Activated T-cell treated with anti-CD3 and anti-CD28 coated beads for 48 hours (primary cell): ENCODE data around the gene CDR2.
A peak's percentile ranks its signal among the peaks of the same experiment; 100 is the strongest.

Source experiments
- DNase-seq: peaks from one replicate; pipeline ENCODE4 v3.0.0-alpha.2; 2020; ENCODE audit warnings: low read depth

CDR2 gene

DNA sequence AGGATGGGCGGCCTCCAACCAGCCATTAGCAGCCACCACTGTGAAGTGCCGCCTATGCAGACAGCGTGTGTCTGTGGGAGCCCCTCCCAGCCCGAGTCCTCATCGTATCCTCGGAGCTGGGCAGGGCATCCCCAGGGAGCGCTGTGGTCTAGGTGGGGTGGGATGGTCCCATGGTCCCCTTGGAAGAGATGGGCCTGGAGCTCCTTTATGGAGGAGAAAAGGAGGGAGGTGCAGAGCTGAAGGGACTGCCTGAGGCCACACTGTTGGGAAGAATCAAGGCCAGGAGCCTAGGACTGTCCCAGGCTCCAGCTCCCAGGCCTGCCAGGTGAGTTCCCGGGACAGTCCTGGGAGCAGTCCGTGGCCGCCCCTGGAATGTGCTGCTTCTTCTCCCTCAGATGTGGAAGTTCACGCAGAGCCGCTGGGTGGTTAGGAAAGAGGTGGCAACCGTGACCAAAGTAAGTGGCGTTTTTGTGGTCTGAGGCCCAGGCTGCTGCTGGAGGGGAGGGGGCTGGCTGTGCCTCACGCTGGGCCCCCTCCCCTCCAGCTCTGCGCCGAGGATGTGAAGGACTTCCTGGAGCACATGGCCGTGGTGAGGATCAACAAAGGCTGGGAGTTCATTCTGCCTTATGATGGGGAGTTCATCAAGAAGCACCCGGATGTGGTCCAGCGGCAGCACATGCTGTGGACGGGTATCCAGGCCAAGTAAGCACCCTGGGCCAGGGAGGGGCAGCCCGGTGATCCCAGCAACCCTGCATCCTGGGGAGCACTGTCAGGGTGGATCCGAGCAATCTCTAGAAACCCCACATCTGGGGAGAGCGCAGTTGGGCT lies 50.2 kb downstream of the CDR2 start:
- no peak for DNase-seq

DNA sequence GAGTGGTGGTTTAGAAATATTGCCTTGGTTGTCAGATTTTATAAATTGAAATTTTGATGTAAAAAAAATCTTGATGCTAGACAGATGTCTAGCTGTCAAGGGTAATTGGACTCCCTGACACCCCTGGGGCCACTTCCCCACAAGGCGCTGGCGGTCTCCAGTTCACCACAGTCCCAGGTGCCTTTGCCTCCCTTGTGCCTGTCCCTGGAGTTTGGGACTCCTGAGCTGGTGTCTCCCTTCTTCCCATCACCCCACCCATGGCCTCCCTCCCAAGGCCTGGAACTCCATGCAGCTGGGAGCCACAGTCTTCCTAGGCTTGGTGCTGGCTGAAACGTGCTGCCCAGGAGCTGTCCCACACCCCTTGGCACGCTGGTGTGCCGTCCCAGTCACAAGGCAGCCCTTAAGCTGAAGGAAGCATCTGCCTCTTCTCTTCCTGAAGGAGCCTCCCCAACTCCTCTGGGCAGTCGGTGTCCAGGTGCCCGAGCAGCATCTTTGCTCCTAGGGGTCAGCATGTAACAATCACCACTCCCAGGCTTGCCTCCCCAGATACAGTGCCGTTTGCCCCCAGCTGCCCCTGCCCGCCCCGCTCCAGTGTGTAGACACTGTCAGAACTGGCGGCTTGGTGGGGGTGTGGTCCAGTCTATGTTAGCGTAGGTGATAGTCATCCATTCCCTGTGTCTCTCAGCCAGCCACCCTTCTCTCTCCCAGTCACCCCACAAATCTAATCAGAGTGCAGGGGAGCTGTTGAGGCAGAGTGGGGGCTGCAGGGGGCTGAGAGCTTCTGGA lies 51.1 kb downstream of the CDR2 start:
- no peak for DNase-seq

DNA sequence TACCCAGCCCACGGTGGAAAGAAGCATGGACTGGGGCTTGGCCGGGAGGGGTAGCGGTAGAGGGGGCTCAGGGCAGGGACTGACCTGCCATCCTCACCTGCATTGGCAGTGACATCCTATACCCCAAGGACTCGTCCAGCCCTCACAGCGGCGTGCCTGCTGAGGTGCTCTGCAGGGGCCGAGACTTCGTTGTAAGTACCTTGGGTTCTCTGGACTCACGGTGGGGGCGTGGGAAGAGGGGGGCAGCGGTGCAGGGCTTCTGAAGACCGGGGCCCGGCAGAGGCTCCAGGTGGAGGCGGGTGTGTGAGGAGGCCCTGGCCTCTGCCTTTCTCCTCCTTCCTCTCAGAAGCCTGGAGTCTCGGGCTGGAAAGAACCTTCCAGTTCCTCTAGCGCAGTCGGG lies 51.7 kb downstream of the CDR2 start:
- no peak for DNase-seq

DNA sequence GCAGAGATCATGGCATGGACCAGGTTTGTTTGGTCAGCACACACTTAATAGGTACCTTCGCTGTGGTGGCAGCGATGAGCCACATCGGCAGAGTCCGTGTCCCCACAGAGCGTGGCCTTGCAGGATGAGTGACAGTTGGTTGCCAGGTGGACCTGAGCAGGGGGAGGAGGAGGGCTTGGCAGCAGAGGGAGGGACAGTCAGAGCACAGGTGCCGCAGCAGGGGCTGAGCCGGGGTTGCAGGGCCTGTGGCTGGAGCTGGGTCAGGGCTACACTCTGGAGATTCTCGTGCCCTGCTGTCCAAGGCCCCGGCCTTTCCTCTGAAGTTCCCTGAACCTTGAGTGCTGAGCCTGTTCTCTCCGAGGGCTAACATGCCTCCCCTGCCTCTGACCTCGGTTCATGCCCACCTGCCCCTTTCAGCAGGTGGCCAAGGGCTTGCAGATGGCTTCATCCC lies 52.4 kb downstream of the CDR2 start:
- DNase-seq, result no peak

DNA sequence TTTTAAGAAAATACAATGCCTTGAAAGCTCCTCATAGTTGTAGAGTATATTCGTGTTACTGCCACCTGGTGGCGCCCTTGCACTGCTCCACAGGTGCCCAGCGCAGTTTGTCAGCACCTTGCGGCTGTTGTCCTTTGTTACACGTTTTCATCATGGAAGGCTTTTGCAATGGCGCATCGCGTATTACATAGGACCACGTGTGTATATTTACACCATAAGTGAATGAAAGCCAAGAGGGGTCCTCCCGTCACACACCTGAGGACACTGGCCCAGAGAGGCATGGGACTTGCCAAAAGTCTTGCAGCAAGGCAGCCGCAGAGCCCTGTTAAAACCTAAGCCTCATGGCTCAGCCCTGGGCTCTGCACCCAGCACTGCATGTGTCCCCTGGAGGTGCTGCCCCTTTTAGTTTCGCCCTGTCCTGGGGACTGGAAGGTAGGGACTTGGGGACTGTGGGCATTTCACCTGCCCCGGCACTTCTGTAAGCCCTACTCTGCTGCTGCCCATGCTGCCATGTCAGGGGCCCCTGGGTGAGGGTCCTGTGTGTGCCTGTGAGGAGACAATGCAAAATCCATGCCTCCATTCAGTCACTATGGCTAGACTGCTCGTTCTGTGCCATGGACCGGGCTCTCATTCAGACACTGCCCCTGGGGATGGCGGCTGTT lies 52.9 kb downstream of the CDR2 start:
- peak; percentile 56 for DNase-seq

DNA sequence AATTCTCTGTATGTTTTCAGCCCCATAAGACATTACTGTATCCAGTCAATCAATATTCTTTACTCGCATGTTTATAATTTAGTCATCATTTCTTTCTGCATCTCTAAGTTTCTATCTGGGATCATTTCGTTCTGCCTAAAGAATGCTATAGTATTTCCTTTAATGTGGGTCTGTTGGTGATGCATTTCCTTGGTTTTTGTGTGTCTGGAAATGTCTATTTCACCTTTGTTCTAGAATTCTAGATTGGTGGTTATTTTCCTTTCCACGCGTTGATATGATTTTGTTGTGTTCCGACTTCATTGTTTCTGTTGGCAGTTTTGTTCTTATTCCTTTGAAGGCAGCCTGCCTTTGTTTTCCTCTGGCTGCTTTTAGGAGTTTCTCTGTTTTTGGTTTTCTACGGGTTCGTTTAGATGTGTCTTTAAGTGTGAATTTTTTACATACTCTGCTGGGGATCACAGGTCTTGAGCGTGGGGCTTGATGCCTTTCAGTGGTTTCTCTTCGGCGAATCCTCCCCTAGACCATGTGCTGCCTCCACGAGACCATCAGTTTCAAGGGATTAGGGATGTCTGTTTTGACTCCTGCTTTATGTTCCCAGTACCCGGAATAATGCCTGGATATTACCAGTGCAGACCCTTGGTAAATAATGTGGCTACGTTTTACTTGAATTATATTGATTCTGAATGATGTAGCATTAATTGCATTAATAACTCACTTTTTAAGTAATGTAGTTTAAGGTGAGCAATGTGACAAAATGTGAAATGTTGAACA lies 53.7 kb downstream of the CDR2 start:
- no peak for DNase-seq

DNA sequence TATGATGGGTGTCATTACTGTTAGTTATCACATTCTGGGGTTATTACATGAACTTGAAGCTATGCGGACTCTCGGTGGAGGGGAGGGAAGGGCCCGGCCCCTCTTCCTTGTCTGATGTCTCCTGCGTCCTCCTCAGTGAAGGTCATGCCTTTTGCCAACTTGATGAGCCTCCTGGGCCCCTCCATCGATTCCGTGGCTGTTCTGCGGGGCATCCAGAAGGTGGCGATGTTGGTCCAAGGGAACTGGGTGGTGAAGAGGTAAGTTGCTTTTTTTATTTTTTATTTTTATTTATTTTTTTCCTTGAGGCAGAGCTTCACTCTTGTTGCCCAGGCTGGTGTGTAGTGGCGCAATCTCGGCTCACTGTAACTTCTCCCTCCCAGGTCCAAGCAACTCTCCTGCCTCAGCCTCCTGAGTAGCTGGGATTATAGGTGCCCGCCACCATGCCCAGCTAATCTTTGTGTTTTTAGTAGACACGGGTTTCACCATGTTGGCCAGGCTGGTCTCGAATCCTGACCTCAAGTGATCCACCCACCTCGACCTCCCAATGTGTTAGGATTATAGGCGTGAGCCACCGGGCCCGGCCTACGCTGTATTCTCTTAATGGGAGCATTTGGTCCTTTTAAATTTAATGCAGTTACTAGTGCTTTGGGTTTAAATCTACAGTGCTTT lies 55.6 kb downstream of the CDR2 start:
- DNase-seq, result peak; percentile 48

DNA sequence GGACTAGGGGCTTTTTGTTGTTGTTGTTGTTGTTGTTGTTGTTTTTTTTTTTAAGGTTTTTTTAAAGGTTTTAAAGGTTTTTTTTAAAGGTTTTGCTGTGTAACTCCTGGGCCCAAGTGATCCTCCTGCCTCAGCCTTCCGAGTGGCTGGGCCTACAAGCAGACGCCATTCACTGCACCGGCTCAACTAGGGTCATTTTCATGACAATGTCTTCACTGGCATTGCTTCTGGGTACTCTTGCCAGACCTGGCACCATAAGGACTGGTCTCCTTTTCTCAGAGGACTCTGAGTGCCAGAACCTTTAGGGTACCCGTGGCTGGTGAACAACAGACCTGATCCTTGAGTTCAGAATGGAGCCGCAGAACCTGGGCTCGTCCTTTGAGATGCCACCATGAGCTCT lies 56.8 kb downstream of the CDR2 start:
- no peak for DNase-seq

DNA sequence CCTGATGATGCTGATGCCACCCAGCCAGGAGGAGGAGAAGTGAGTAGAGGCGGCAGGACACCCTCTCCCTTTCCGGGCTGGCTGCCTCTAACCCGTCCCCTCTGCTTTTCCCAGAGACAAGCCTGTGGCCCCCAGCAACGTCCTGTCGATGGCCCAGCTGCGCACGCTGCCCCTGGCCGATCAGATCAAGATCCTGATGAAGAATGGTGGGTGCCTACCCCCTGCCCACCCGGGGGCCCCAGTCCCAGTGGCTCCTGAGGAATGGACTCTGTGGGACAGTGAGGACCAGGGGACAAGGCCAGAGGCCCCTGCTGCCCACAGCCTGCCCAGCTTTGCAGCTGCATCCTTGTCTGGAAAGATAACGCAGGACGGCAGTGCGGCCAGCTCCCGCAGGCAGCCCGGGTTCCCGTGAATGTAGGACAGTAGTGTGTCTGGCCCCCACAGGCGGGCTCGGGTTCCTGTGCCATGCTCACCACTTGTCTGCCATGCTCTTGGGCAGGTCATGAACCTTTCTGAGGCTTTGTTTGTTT lies 57.4 kb downstream of the CDR2 start:
- DNase-seq, result no peak

DNA sequence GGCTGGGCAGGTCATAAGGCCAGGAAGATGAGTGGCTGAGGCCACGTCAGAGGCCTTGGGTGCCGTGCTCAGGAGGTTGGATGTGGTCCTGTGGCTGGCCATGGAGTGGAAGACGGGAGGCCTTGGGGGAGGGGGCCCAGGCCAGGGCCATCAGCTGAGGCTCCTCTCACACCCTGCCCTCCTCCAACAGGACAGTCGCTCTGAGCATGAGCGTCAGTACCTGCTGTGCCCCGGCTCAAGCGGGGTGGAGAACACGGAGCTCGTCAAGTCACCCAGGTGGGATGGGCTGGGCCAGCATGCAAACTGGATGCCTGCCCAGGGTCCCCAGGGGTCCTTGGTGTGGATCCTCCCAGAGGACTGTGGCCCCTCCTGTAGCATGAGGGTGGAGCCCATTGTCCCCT lies 58.0 kb downstream of the CDR2 start:
- no peak for DNase-seq

DNA sequence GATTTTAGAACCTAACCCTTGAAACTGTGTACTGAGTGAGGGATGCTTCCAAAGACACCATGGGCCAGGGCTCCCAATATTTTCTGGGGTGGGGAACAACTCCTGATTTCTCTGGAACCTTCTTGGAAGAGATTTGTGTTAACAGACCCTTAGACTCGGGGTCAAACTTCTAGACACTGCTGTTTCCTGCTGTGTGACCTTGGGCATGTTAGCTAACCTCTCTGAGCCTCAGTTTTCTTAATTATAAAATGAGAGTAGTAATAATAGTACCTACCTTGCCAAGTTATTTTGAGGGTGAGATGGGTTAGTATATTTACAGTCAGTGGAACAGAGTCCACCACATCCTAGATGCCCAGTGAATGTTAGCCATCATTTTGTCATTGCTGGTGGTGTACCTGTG lies 58.4 kb downstream of the CDR2 start:
- DNase-seq, result no peak

DNA sequence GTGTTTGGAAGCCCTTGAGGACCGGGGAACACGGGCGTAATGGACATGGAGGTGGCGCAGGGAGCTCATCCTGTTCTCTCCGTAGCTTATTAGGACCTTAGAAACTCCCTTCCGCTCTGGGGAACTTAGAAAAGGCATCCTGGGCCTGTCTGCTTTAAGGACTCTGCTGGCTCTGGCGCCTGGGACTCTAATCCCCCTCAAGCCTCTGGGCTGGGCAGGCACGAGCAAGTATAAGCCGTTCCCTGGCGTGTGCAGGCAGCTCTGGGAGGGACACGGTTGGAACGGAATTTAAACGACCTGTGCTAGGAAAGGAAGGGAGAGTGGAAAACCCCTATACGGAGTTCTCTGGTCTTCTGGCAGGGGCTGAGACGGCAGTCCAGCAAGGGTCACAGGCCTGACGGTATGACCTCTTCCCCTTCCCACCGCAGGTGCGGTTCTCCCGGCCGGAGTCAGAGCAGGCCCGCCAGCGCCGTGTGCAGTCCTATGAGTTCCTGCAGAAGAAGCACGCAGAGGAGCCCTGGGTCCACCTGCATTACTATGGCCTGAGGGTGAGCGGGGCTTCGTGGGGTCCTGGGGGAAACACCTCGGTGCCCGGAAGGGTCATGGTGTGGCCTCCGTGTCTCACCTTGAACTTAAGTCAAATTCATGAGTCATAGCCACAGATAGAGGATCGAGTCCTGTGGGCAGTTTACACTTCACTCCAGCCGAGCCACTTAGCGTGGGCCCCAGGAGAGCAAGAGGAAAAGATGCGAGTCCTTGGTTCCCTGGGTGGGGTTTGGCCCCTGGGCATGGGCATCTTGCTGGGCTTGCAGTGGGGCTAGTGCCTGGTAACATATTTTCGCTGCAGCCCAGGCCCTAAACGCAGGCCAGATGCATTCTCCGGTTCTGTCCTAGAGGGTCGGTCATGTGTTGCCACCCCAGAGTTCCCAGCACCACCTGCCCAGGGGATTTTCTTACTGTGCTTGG lies 59.5 kb downstream of the CDR2 start:
- no peak for DNase-seq

DNA sequence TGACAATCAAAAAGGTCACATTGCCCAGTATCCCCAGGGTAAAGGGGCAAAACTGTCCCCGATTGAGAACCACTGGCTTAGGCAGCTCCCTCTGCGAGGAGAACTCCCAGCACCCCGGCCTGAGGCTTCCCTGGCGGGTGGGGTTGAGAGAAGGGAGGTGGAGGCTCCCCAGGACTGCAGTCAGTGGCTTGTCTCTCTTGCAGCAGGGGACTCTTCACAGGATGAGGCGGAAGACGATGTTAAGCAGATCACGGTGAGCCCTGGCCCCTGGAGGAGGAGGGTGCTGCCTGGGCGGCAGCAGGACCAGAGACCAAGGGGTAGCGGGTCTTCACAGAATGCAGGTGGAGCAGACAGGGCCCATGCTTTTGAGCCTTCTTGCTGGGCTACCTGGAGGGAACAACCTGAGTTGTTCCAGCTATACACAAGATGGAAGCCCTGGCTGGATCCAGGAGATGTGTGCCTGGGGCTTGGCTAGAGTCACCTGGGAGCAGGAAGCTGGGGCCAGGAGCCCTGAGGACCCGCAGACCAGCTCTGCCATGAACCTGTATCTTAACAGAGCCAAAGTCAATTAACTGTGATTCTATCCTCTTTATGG lies 60.4 kb downstream of the CDR2 start:
- no peak for DNase-seq

DNA sequence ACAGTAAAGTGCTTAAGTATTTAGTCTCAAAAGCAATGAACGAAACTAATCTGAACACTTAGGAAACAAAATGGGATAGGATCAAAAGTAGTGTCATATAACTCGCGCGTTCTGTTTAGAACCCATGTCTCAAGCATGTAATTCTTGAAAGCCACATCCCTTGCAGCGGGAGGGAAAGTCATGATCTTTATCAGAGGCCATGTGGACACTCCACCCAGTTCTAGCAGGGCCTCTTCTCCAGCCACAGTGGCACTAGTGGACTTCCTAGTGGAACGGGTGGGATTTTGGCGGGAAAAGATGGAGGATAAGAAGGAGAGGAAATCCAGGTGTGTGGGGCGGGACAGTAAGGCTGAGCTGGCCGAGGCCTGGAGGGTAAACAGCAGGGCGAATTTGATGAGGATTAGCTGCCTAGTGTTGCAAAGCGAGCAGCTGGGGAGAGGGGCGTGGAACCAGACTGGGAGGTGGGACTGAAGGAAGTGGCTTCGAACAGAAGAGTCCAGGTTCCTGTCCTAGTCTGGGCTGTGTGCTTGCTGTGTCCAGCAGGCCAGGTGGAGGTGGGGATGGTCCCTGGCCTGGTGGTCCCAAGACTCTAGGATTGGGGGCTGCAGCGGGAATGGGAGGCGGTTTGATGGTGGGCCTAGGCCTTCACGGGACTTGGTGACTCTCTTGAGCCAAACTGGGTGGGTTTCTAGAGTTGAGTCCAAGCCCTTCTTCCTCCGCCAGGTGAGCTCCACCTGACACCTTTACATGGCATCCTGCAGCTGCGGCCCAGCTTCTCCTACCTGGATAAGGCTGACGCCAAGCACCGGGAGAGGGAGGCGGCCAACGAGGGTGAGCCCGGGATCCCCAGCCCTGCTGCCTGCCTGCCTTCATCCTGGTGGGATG lies 61.3 kb downstream of the CDR2 start:
- DNase-seq, result no peak

DNA sequence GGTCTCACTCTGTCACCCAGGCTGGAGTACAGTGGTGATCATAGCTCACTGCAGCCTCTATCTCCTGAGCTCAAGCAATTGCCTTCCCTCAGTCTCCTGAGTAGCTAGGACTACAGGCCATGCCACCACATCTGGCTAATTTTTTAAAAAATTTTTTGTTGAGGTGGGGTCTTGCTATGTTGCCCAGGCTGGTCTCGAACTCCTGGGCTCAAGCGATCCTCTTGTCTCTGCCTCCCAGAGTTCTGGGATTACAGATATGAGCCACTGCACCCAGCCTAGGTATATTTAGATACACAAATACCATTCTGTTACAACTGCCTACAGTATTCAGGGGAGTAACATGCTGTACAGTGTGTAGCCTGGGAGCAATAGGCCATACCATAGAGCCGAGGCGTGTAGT lies 62.9 kb downstream of the CDR2 start:
- DNase-seq, result no peak

DNA sequence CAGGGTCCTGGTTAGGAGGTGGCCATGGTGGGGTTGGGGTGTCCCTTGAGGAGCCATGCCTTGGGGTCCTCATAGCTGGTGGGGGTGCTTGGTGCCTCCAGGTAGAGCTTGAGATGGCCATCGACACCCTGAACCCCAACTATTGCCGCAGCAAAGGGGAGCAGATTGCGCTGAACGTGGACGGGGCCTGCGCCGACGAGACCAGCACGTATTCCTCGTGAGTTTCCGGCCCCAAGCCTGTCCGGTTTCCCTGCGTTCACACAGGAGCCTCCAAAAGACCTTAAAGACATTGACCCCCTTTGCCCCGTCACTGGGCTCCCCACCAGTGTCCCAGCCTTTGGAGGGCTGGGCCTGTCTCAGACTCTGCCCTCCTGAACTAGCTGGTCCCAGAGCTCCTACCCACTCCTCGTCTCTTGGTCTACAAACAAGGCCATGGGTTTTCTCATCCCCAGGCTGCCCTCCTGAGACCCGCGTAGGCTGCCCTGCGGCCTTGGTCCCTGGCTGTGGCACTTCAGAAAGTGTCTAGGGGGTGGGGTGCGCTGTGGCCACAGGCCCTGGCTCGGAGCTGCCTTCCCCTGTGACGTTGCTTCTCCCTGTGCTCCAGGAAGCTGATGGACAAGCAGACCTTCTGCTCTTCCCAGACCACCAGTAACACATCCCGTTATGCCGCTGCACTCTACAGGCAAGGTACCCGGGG lies 65.4 kb downstream of the CDR2 start:
- no peak for DNase-seq

DNA sequence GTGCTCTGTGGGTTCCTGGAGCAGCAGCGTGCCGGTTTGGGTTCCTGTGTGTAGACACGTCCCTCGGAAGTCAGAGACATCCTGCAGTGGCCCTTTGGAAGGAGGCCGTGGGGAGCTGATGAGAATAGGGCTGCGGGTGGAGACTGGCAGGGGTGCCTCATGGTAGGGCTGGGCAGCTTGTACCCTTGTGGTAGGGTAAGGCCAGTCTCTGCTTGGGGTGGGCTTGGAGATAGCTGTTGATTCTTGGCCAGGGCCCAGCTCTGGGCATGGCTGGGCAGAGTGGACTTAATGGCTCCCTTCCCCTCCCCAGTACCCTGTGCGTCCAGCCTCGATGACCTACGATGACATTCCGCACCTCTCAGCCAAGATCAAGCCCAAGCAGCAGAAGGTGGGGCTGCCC lies 66.6 kb downstream of the CDR2 start:
- DNase-seq, result no peak

DNA sequence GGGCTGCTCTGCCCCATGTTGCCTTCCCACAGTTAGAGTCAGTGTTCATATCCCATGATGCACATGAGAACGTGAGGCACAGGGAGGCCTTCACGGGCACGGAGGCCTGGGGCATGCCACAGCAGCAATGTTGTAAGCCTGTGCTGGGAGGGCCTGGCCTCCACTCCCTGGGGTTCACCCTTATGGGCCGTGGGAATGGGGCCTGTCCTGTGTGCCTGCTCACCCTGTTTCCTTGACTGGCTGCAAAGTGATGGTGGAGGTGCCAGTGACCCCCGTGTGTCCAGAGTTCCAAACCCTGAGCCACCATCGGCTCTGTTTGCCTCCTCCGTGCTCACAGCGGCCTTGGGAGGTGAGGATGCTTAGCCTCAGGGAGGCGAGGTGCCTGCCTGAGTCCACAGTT lies 67.6 kb downstream of the CDR2 start:
- DNase-seq, result no peak
